Peyer's patch (tissue), 4 donors: ENCODE measurements around the gene CNPY1.

Source experiments
- CTCF ChIP-seq, 6 experiments: fragments of 450-650 bp in 4 of 6; fragments of 200-600 bp in 2 of 6; sonication (generic) in 1 of 6; IDR thresholded peaks; one replicate each; pipeline ENCODE4 v1.5.1; 2017 to 2019; ENCODE audit warnings: antibody characterized with exemption in 6 of 6, mild to moderate bottlenecking in 3 of 6, moderate library complexity in 1 of 6
- POLR2A ChIP-seq, 2 donors: fragments of 450-650 bp; IDR thresholded peaks; one replicate each; pipeline ENCODE4 v1.5.1; 2017; ENCODE audit warnings: antibody characterized with exemption in 2 of 2, mild to moderate bottlenecking in 2 of 2, moderate library complexity in 2 of 2

DNA sequence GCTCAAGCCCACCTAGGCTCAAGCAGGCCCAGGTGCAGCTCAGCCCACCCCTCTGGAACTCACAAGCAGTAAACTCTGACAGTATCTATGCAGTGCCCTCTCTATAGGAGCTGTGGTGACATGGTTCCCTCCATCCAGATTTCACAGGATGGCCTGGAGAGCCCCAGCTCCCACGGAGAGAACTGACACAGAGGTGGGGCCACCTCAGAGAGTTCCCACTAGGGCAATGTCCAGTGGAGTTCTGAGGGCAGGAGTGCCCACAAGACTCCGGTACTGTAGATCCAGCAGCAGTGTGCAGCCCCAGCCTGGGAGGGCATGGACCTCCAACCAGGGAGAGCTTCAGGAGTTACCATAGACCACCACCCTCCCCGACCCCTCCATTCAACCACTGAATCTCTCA is 37.3 kb upstream of the CNPY1 start:
- no peak for TF ChIP-seq POLR2A (IDR thresholded peaks at IDR 0.05)
- no peak for TF ChIP-seq CTCF (IDR thresholded peaks at IDR 0.05)
